ENCODE data around the gene THOC2.

DNA sequence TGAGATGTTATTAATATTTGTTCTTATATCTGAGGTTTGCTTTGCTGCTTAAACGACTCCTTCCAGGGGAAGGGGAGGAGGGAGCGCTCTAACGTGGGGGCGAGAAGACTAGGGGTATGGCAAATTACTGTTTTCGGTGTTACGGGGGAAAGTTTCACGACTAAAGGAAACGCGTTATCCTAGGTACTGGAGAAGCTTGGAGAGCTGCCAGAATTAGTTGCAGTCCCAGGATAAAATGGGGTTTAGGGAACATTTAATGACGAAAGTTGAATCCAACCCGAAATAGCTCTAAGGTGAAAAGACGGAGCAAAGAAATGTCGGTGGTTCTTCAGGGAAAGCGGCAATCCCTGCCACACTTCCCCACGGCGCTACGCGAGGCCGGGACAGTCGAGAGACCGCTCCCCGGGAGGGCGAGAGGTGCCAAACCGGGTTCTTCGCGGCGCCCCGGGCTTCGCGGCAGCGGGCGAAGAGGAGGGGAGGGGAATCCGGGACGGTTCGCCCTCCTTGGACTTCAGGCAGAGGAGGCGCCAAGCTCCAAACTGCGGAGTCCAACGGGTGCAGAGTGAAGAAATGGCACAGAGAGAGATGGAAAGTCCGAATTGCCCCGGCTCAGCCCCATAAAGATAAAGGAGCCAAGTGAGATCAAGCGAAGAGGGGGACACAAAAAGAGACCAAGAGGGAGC is 724 bp downstream of the THOC2 start:
- TF ChIP-seq CTCF (IDR thresholded peaks at IDR 0.05) (no peak), POLR2A (IDR thresholded peaks at IDR 0.05) (no peak)

Data from right lobe of liver (tissue), 4 donors.